Suprapubic skin (tissue), 3 donors: ENCODE results near the gene CYB5A.

Experiments used
- CTCF ChIP-seq, 2 donors: fragments of 200-600 bp in 1 of 2; fragments of 450-650 bp in 1 of 2; sonication (generic) in 1 of 2; IDR thresholded peaks; one replicate each; pipeline ENCODE4 v1.5.1; 2016 to 2019; ENCODE audit warnings: antibody characterized with exemption in 2 of 2, mild to moderate bottlenecking in 1 of 2, moderate library complexity in 1 of 2
- EP300 ChIP-seq: sonication (generic); formaldehyde crosslinking; IDR thresholded peaks from one replicate; pipeline ENCODE4 v1.6.1; 2017; ENCODE audit warnings: antibody characterized with exemption
- POLR2A ChIP-seq, 2 donors: fragments of 450-650 bp; IDR thresholded peaks; one replicate each; pipeline ENCODE4 v1.6.1; 2017; ENCODE audit warnings: antibody characterized with exemption in 2 of 2, mild to moderate bottlenecking in 2 of 2, moderate library complexity in 2 of 2

GRCh38 chr18:74219056-74219455 is 72.7 kb downstream of the CYB5A start:
- no peak for TF ChIP-seq CTCF (IDR thresholded peaks at IDR 0.05)
- TF ChIP-seq EP300, result no peak
- TF ChIP-seq POLR2A (IDR thresholded peaks at IDR 0.05), result no peak
